ENCODE data around the gene C19orf25.

- no peak for TF ChIP-seq RAD21 (IDR thresholded peaks at IDR 0.05; ENCODE audit: low read depth)
- no peak for TF ChIP-seq CREB1 (IDR thresholded peaks at IDR 0.05; ENCODE audit: low read depth)
- no peak for TF ChIP-seq TEAD4 (IDR thresholded peaks at IDR 0.05)
- no peak for TF ChIP-seq EGR1 (IDR thresholded peaks at IDR 0.05)
- no peak for TF ChIP-seq ZBTB7A (IDR thresholded peaks at IDR 0.05; ENCODE audit: low read depth)
- no peak for TF ChIP-seq YY1 (IDR thresholded peaks at IDR 0.05; ENCODE audit: low read depth)
- no peak for TF ChIP-seq MAX (IDR thresholded peaks at IDR 0.05)
- no peak for TF ChIP-seq TAF1 (IDR thresholded peaks at IDR 0.05; ENCODE audit: low read depth)
- TF ChIP-seq REST (IDR thresholded peaks at IDR 0.05; ENCODE audit: low read depth), result no peak
- no peak for TF ChIP-seq EP300 (IDR thresholded peaks at IDR 0.05; ENCODE audit: borderline replicate concordance)
- no peak for TF ChIP-seq FOXM1 (IDR thresholded peaks at IDR 0.05; ENCODE audit: borderline replicate concordance, low read depth)
Measured at GRCh38 chr19:1457031-1457739, 21.8 kb downstream of the C19orf25 start.
